ENCODE results near the gene C2orf80.
"Not testable (repeated sequence)": the region's sequence is repeated elsewhere in the genome, so short reads cannot be mapped to it uniquely, and the experiment has no call there.

The C2orf80 gene

DNA sequence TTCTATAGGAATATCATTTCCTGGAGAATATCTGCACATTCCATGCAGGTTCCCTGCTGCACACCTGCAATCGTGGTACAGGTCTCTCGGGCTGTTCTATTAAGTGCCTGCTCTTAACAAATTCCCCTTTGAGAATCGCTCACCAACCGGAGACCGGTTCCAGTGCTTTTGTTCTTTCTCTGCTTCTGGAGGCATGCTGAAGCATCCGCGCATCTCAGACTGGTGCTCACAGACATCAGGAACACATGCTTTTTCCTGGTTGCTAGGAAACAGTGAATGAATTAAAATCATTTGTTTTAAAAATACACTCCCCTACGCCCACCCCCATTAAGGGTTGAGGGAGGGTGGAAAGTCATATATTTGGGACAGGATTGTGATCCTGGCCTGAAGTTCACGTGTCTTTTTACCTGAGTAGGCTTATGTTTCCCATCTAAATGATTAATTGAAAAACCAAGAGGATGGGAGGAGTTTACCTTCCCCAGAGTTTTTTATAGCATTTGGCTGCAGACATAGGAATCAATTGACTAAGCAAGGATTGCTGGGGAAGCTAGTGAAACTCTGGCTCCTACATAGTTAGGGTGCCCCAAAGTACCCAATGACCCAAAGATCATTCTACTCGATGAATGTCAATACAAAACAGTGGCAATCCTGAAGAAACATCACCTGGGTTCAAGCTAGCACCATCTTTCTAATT, at the start of gene C2orf80:
Gene C2orf80, minus strand, starts transcription at position 221 of the 694 bp plus-strand sequence. CDS start 3,044 bp downstream, outside the sequence.
- DNase-seq (ENCODE audit: low spot score), result no peak
- TF ChIP-seq, protein P1, sequence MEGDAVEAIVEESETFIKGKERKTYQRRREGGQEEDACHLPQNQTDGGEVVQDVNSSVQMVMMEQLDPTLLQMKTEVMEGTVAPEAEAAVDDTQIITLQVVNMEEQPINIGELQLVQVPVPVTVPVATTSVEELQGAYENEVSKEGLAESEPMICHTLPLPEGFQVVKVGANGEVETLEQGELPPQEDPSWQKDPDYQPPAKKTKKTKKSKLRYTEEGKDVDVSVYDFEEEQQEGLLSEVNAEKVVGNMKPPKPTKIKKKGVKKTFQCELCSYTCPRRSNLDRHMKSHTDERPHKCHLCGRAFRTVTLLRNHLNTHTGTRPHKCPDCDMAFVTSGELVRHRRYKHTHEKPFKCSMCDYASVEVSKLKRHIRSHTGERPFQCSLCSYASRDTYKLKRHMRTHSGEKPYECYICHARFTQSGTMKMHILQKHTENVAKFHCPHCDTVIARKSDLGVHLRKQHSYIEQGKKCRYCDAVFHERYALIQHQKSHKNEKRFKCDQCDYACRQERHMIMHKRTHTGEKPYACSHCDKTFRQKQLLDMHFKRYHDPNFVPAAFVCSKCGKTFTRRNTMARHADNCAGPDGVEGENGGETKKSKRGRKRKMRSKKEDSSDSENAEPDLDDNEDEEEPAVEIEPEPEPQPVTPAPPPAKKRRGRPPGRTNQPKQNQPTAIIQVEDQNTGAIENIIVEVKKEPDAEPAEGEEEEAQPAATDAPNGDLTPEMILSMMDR (IDR thresholded peaks at IDR 0.05; ENCODE audit: extremely low read depth, missing control alignments), result no peak

DNA sequence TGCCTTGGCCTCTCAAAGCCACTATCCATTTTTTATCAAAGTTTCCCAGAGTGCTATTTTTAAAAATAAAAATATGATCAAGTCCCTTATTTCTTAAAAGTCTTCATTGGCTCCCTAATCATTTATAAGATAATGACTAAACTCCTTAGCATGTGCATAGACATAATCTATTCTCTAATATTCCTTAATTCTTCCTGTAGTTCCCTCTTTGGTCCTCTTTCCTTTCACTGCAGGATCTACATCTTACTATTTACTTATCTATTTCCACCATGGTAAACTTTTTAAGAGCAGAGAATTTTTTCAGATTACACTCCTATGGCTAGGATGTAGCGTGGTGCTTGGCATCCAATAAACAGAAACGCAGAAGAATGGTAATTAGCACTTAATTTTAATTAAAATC, 46.0 kb upstream of the C2orf80 start:
- no peak for DNase-seq (ENCODE audit: low spot score)
- TF ChIP-seq, protein P1 (IDR thresholded peaks at IDR 0.05; ENCODE audit: extremely low read depth, missing control alignments), result no peak

DNA sequence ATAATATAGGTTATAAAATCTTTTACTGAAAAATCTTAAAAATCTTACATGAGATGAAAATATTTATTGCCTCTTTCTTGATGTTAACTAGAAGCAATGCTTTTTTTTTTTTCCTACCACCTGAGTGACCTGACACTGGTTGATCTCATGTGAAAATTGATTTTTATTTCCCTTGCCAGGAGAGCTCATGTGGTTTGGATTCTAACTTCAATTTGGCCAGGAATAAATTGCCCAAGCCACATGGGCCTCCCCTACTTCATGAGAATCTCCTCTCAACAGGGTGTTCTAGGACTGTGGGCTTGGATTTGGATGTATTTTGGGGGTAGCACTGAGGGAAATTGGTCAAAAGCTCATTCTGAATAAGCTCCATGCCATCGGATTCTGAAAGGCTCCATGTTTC, 45.0 kb upstream of the C2orf80 start:
- TF ChIP-seq, protein P1 (IDR thresholded peaks at IDR 0.05; ENCODE audit: extremely low read depth, missing control alignments), result no peak
- no peak for DNase-seq (ENCODE audit: low spot score)

DNA sequence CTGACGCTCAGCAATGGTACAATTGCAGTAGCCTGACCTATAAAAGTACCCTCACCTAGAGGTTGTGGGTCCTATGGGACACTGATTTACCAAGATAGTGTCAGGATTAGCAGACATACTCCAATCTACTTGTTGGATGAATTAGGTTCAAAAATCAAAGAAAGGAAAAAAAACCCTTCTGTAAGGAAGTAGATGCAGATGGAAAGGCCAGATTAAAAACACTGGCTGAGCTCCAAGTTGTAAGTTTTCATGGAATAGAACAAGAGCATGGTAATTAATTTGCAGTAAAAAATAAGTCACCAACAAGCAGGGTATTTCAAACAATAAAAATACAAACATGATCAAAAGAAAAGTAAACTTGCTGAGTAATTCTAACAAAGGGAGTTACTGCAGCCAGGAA, 38.6 kb upstream of the C2orf80 start:
- DNase-seq (ENCODE audit: low spot score), result no peak

DNA sequence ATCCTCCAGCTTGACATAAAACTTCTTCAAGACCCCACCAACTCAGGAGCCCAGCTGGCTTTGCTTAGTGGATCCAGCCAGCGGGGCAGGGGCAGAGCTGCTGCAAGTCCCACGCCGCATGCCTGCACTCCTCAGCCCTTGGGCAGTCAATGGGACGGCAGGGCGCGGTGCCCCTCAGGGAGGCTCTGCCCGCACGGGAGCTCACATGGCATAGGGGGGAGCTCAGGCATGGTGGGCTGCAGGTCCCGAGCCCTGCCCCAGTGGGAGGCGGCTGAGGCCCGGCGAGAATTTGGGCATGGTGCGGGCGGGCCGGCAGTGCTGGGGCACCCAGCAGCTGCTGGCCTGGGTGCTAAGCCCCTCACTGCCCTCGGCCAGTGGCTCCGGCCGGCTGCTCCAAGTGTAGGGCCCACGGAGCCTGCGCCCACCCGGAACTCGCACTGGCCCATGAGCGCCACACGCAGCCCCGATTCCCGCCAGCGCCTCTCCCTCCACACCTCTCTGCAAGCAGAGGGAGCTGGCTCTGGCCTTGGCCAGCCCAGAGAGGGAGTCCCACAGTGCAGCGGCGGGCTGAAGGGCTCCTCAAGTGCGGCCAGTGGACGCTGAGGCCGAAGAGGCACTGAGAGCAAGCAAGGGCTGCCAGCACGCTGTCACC, 37.9 kb upstream of the C2orf80 start:
- TF ChIP-seq, protein P1 (IDR thresholded peaks at IDR 0.05; ENCODE audit: extremely low read depth, missing control alignments), result no peak
- no peak for DNase-seq (ENCODE audit: low spot score)

More for the DNA sequence above, 38.6 kb upstream of the C2orf80 start:
- TF ChIP-seq, protein P1 (IDR thresholded peaks at IDR 0.05; ENCODE audit: extremely low read depth, missing control alignments), result no peak

DNA sequence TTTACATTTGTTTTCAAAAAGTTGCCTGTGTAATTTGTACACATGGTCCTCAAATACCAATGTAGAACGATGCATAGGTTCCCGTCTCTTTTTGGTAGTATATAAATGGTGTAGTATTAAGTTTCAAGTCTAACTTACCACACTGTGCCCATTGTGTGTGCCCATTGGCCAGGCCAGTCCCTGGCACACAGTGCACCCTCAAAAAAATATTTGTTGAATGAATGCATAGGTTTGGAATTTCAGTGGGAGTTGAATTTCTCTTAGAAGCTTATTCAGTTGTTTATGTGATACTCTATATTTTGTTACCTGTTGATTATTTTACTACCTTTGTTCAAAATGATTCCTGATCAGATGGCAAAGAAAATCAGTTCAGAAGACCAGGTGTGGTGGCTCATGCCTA, 35.0 kb upstream of the C2orf80 start:
- no peak for DNase-seq (ENCODE audit: low spot score)
- TF ChIP-seq, protein P1 (IDR thresholded peaks at IDR 0.05; ENCODE audit: extremely low read depth, missing control alignments), result no peak

DNA sequence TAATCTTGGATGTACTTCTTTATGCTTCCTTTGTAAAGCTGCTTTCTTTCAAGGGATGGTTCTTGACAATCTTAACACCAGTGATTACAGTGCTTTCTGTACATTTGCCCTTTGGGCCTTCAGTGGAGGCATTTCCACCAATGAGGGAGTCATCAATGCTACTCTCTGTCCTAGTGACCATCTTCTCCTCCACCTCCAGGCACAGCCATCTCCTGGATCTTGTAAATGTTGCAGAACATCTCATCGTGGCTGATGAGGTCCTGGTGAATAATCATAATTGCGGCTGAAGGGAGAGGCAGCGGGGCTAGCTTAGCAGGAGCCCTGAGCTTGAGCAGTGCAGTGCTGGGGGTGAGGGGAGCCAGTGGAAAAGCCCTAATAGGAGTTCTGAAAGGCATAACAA, 32.5 kb upstream of the C2orf80 start:
- DNase-seq (ENCODE audit: low spot score), result no peak
- TF ChIP-seq, protein P1 (IDR thresholded peaks at IDR 0.05; ENCODE audit: extremely low read depth, missing control alignments), result no peak

DNA sequence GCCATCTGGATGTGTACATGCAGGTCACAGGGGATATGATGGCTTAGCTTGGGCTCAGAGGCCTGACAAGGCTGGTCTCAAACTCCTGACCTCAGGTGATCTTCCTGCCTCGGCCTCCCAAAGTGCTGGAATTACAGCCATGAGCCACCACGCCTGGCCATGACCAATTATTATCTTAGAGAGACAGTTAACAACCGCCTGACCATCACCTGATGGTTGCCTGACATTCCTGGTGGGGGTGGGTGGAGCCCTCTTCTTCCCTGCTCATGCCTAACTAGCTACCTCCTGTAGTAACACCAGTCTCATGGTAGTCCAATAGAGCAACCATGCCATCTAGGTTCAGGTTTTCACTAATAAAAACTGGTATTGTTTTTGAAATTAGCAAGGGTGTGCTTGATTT, 32.0 kb upstream of the C2orf80 start:
- DNase-seq (ENCODE audit: low spot score), result not testable (repeated sequence)
